ENCODE results near the gene CRYBG1.

CRYBG1 gene

GRCh38 chr6:106527117-106527516, 166.6 kb downstream of the CRYBG1 start:
- H3K4me3 Mint-ChIP-seq, result no peak overlapping the region
- no peaks in the 10 kb centered on the region for H3K27me3 Mint-ChIP-seq
- no peaks in the 10 kb centered on the region for H3K9me3 Mint-ChIP-seq
- peaks cover 32% of the 10 kb centered on the region for H3K36me3 Mint-ChIP-seq
- peak overlapping the region; percentile 25 for H3K27ac Mint-ChIP-seq
- peaks cover 80% of the 10 kb centered on the region for H3K4me1 Mint-ChIP-seq

GRCh38 chr6:106527979-106528378, 167.5 kb downstream of the CRYBG1 start:
- peak overlapping the region; percentile 93 for H3K27ac Mint-ChIP-seq
- H3K9me3 Mint-ChIP-seq, result no peaks in the 10 kb centered on the region
- peak overlapping the region; percentile 65 for H3K4me3 Mint-ChIP-seq
- H3K4me1 Mint-ChIP-seq, result peaks cover 80% of the 10 kb centered on the region
- no peaks in the 10 kb centered on the region for H3K27me3 Mint-ChIP-seq
- H3K36me3 Mint-ChIP-seq, result peaks cover 38% of the 10 kb centered on the region

DNA sequence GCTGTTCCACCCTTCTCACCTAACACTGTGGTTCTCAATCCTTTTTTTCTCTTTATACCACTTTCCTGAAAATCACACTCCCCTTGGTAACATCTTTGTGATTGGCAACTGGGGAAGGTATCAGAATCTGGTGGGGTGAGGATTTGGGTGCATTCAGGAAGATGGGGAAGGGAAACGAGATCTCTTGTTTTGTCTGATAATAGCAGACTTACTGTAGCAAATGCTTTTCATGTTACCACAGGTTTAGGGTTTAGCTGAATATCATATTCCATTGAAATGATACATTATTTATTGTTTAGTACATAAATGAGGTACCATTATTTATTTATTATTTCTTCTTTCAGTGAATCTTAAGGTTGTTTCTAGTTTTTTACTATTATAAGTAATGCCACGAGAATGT, 168.0 kb downstream of the CRYBG1 start:
- Mint-ChIP-seq H3K27me3 (no peaks in the 10 kb centered on the region), H3K9me3 (no peaks in the 10 kb centered on the region), H3K4me1 (peaks cover 80% of the 10 kb centered on the region), H3K4me3 (peak overlapping the region; percentile 54), H3K27ac (peak overlapping the region; percentile 87), H3K36me3 (peaks cover 40% of the 10 kb centered on the region)

DNA sequence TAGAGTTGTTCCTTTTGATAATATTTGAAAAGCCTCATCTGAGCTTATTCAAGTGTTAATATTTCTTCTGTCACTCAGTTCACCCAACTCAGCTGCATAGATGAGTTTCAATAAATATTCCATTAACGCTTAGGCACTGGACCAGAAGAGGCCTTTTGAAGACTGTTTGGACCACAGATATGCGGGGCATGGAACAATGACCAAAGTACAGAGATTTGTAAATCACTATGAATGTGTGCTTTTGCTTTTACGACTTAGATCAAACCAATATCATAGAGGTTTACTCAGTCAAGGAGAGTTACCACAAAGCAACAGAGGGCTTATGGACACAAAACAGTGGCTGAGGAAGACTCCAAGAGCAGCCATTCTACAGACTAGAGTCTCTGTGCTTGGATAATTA, 168.9 kb downstream of the CRYBG1 start:
- no peaks in the 10 kb centered on the region for H3K27me3 Mint-ChIP-seq
- H3K27ac Mint-ChIP-seq, result peak overlapping the region; percentile 71
- peaks cover 81% of the 10 kb centered on the region for H3K4me1 Mint-ChIP-seq
- peaks cover 47% of the 10 kb centered on the region for H3K36me3 Mint-ChIP-seq
- H3K4me3 Mint-ChIP-seq, result no peak overlapping the region
- no peaks in the 10 kb centered on the region for H3K9me3 Mint-ChIP-seq

DNA sequence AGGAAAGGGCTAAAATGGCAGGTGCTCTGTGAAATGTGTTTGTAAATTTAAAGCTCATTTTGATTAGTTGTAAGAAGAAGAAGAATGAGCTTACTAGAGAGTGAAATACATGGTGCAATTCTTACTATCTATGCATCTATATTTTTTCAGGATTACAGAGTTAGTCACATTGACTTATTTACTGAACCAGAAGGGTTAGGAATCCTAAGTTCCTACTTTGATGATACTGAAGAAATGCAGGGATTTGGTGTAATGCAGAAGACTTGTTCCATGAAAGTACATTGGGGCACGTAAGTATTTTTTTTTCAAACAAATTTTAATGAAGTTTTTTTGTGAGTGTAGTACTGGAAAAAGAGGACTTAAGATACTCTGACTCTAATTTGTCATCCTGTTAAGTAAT, 169.5 kb downstream of the CRYBG1 start:
- H3K4me1 Mint-ChIP-seq, result peaks cover 82% of the 10 kb centered on the region
- peak overlapping the region; percentile 71 for H3K27ac Mint-ChIP-seq
- no peaks in the 10 kb centered on the region for H3K9me3 Mint-ChIP-seq
- no peak overlapping the region for H3K4me3 Mint-ChIP-seq
- H3K27me3 Mint-ChIP-seq, result no peaks in the 10 kb centered on the region
- H3K36me3 Mint-ChIP-seq, result peaks cover 49% of the 10 kb centered on the region

DNA sequence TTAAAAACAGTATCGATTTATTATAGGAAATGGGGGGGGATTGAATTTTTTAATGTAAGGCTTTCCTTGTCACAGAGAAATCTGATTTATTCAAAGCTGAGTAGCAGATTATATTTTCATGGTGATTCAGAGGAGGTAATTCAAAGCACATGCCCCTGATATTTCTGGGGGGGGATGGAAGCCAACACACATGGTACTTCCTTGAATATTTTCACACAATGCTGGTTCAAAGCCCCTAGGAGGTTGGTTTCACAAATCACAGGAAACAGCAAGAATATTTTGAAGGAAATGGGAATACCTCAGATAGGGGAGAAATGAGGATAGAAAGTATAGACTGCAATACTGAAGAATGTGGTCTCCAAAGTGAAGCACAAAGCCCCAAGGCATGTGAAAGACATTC, 170.0 kb downstream of the CRYBG1 start:
- no peaks in the 10 kb centered on the region for H3K9me3 Mint-ChIP-seq
- H3K36me3 Mint-ChIP-seq, result peaks cover 47% of the 10 kb centered on the region
- H3K27me3 Mint-ChIP-seq, result no peaks in the 10 kb centered on the region
- H3K27ac Mint-ChIP-seq, result peak overlapping the region; percentile 41
- peaks cover 82% of the 10 kb centered on the region for H3K4me1 Mint-ChIP-seq
- H3K4me3 Mint-ChIP-seq, result no peak overlapping the region

- H3K9me3 Mint-ChIP-seq, result no peaks in the 10 kb centered on the region
- H3K27ac Mint-ChIP-seq, result peak overlapping the region; percentile 97
- H3K27me3 Mint-ChIP-seq, result no peaks in the 10 kb centered on the region
- peaks cover 82% of the 10 kb centered on the region for H3K4me1 Mint-ChIP-seq
- H3K36me3 Mint-ChIP-seq, result peaks cover 46% of the 10 kb centered on the region
- peak overlapping the region; percentile 26 for H3K4me3 Mint-ChIP-seq
Observed at GRCh38 chr6:106533054-106533453, 172.5 kb downstream of the CRYBG1 start.

DNA sequence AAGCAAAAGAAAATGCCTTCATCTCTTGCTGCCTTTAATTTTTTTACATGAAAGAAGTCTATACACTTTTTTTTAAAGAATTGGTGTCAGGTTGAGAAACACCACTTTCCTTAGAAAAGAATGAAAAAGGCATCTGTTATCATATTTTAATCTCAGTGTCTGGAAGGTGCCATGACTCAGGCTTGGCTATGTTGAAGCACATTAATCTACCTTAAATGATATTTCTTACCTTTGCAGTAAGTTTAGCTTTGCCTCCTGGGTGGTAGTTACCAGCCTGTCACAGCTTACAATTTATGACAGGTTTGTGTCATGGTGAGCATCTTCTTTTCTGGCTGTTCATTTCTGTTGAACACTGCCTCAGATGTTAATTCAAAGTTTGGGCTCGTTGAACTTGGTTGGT, 173.5 kb downstream of the CRYBG1 start:
- Mint-ChIP-seq H3K9me3 (no peaks in the 10 kb centered on the region), H3K4me3 (peak overlapping the region; percentile 75), H3K27me3 (no peaks in the 10 kb centered on the region), H3K4me1 (peaks cover 86% of the 10 kb centered on the region), H3K27ac (peak overlapping the region; percentile 97), H3K36me3 (peaks cover 45% of the 10 kb centered on the region)

GRCh38 chr6:106534564-106534982, 174.1 kb downstream of the CRYBG1 start:
- H3K4me3 Mint-ChIP-seq, result peak overlapping the region; percentile 75
- peaks cover 40% of the 10 kb centered on the region for H3K36me3 Mint-ChIP-seq
- no peaks in the 10 kb centered on the region for H3K9me3 Mint-ChIP-seq
- no peaks in the 10 kb centered on the region for H3K27me3 Mint-ChIP-seq
- peak overlapping the region; percentile 97 for H3K27ac Mint-ChIP-seq
- H3K4me1 Mint-ChIP-seq, result peaks cover 83% of the 10 kb centered on the region

- peak overlapping the region; percentile 75 for H3K4me3 Mint-ChIP-seq
- H3K36me3 Mint-ChIP-seq, result peaks cover 37% of the 10 kb centered on the region
Observed at GRCh38 chr6:106535012-106535411, 174.5 kb downstream of the CRYBG1 start.

DNA sequence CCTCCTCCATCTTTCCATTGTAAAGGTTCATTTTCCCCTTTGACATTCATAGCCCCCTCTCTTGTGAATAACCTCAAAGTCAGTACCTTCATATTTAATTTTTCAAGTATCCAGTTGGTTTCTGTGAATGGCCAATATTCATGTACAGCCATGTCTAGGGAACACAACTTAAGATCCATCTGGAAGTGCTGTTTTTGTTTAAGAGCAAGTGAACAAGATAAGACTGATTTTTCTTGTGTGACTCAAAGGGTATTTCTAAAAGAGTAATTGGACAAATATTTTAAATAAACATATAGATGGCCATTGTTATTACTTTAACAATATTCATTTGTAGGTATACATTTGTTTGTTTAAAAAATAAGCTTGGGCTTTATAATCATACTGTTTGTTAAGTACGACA, 175.8 kb downstream of the CRYBG1 start:
- peaks cover 75% of the 10 kb centered on the region for H3K4me1 Mint-ChIP-seq
- no peak overlapping the region for H3K4me3 Mint-ChIP-seq
- no peaks in the 10 kb centered on the region for H3K9me3 Mint-ChIP-seq
- peak overlapping the region; percentile 56 for H3K27ac Mint-ChIP-seq
- peaks cover 30% of the 10 kb centered on the region for H3K36me3 Mint-ChIP-seq
- no peaks in the 10 kb centered on the region for H3K27me3 Mint-ChIP-seq

More at GRCh38 chr6:106535012-106535411, 174.5 kb downstream of the CRYBG1 start:
- Mint-ChIP-seq H3K4me1 (peaks cover 82% of the 10 kb centered on the region), H3K9me3 (no peaks in the 10 kb centered on the region), H3K27ac (peak overlapping the region; percentile 97), H3K27me3 (no peaks in the 10 kb centered on the region)

GRCh38 chr6:106536851-106537250, 176.3 kb downstream of the CRYBG1 start:
- H3K27ac Mint-ChIP-seq, result peak overlapping the region; percentile 57
- peaks cover 74% of the 10 kb centered on the region for H3K4me1 Mint-ChIP-seq
- no peaks in the 10 kb centered on the region for H3K9me3 Mint-ChIP-seq
- no peaks in the 10 kb centered on the region for H3K27me3 Mint-ChIP-seq
- peak overlapping the region; percentile 49 for H3K4me3 Mint-ChIP-seq
- H3K36me3 Mint-ChIP-seq, result peaks cover 28% of the 10 kb centered on the region

- no peaks in the 10 kb centered on the region for H3K9me3 Mint-ChIP-seq
- peak overlapping the region; percentile 49 for H3K4me3 Mint-ChIP-seq
- H3K27ac Mint-ChIP-seq, result peak overlapping the region; percentile 57
- H3K27me3 Mint-ChIP-seq, result no peaks in the 10 kb centered on the region
- H3K36me3 Mint-ChIP-seq, result peaks cover 24% of the 10 kb centered on the region
- peaks cover 68% of the 10 kb centered on the region for H3K4me1 Mint-ChIP-seq
Observed at GRCh38 chr6:106537662-106538061, 177.1 kb downstream of the CRYBG1 start.

DNA sequence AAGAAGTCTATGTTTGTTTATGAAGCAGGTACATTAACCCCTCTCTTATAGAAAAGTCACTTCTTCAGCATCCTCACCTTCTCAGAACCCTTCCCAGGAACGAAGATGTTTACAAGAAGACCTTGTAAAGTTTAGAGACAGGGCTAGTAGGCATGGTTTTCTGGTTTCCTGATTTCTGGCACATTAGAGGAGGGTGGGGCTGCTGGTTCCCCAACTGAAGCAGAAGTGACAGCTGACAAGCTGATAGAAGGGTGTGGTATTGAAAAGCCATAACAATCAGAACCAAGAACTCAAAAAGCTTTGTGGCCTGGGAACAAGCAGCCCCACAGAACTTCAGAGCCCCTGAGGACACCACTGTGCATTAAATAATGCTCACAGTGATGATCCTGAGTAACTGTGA, 177.6 kb downstream of the CRYBG1 start:
- Mint-ChIP-seq H3K27ac (peak overlapping the region; percentile 57), H3K4me1 (peaks cover 63% of the 10 kb centered on the region), H3K4me3 (no peak overlapping the region), H3K27me3 (no peaks in the 10 kb centered on the region), H3K9me3 (no peaks in the 10 kb centered on the region), H3K36me3 (peaks cover 20% of the 10 kb centered on the region)

DNA sequence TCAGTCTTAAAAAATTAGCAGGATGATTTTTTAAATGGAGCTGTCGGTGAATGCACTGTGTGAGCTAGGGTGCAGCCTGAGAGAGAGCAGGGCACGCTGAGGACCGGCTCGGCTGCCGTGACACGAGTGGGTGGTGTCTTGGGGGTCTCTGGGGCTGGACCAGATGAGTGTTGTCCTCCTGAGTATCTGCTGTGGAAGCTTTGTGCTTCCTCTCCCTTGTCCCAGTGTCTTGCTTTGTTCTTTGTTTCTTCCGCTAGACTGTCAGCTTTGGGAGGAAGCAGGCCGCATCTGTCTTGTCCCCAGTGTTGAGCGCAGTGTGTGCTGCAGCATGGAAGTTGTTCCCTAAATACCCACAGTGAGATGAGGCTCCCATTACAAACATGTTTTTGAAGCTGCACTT, 179.4 kb downstream of the CRYBG1 start:
- H3K27ac Mint-ChIP-seq, result peak overlapping the region; percentile 52
- H3K9me3 Mint-ChIP-seq, result no peaks in the 10 kb centered on the region
- peaks cover 55% of the 10 kb centered on the region for H3K4me1 Mint-ChIP-seq
- no peak overlapping the region for H3K4me3 Mint-ChIP-seq
- H3K36me3 Mint-ChIP-seq, result peaks cover 26% of the 10 kb centered on the region
- H3K27me3 Mint-ChIP-seq, result no peaks in the 10 kb centered on the region

- Mint-ChIP-seq H3K27ac (no peak overlapping the region), H3K4me1 (peaks cover 55% of the 10 kb centered on the region), H3K36me3 (peaks cover 25% of the 10 kb centered on the region), H3K4me3 (no peak overlapping the region), H3K27me3 (no peaks in the 10 kb centered on the region), H3K9me3 (no peaks in the 10 kb centered on the region)
Observed at GRCh38 chr6:106540432-106540831, 179.9 kb downstream of the CRYBG1 start.

DNA sequence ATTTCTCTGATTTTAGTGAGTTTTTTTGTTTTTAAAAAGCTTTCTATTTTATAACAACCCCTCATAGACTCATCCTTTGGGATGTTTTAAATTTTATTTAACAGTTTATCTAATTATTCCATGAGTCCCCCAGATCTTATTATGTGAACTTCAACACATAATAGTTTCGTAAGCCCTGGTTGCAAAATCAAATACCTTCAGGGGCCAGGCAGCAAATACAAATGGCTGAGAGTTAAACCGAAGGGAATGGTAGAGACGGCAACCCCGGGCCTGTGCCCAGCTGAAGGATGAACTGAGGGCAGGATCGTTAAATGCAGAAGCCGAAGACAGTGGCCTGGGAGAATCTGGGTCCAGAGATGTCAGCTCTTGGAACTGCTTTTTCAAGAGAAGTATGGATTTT, 180.4 kb downstream of the CRYBG1 start:
- Mint-ChIP-seq H3K27ac (no peak overlapping the region), H3K4me1 (peaks cover 56% of the 10 kb centered on the region), H3K36me3 (peaks cover 25% of the 10 kb centered on the region), H3K9me3 (no peaks in the 10 kb centered on the region), H3K27me3 (no peaks in the 10 kb centered on the region), H3K4me3 (no peak overlapping the region)

Measured in activated naive CD4-positive, alpha-beta T cell treated with anti-CD3 and anti-CD28 coated beads, Interleukin-2, amount 50 U/mL, for 24 hours (primary cell).